ENCODE results near the gene NFIC. TPM values are rescaled to one million over a fixed set of nuclear protein-coding genes. Genes with fewer than 3 reads are reported as not detected.
A peak's percentile ranks its signal among the peaks of the same experiment; 100 is the strongest.

The NFIC gene
- total RNA-seq, 1 experiment from 2014 or later, result 8.0 TPM

DNA sequence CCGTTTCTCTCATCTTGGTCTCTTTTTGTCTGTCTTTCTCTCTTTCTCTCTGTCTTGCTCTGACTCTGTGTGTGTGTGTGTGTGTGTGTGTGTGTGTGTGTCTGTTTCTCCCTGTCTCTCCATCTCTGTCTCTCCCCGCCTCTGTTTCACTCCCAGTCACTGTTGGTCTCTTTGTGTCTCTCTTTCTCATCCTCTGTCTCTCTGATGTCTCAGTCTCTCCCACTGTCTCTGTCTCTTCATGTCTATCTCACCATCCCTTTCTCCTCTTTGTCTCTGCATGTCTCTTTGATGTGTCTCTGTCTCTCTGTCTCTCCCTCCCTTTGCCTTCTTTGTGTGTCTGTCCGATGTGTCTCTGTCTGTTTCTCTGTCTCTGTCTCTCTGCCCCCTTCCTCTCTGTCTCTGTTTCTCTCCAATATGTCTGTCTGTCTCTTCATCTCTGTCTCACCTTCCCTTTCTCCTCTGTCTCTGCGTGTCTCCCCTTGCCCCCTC lies 2.5 kb downstream of the NFIC start:
- no peak for DNase-seq
- H3K4me1 ChIP-seq (ENCODE audit: insufficient read depth, low read length), result no peaks in the 10 kb centered on the region
- H3K27me3 ChIP-seq (ENCODE audit: insufficient read depth, low read length), result peaks cover 74% of the 10 kb centered on the region
- no peak overlapping the region for H2AFZ ChIP-seq (ENCODE audit: low read length)
- H2BK20ac ChIP-seq (ENCODE audit: low read depth, low read length, poor library complexity, severe bottlenecking), result no peak overlapping the region
- Mint-ChIP-seq H3K9me3 (peaks cover 0 to 4% of the 10 kb centered on the region in 2 experiments; a peak in 1 of 5 replicates), H3K27ac (no peak overlapping the region), H3K4me3 (peak overlapping the region in 1 of 2 experiments; percentile 77; a peak in 3 of 5 replicates), H3K27me3 (ENCODE audit: low read depth) (peaks cover 99% of the 10 kb centered on the region), H3K36me3 (ENCODE audit: insufficient read depth in 1 of 3, low read depth in 3 of 3) (no peaks in the 10 kb centered on the region; a peak in 1 of 7 replicates), H3K4me1 (peaks cover 6 to 44% of the 10 kb centered on the region in 2 experiments)
- no peak overlapping the region for H3K4ac ChIP-seq (ENCODE audit: low read depth, low read length)
- peak overlapping the region; percentile 38 for H3K4me2 ChIP-seq (ENCODE audit: insufficient read depth, insufficient read length, low read length)
- H2AK5ac ChIP-seq (ENCODE audit: insufficient read length, low read length), result no peak overlapping the region
- no peak overlapping the region for H2BK15ac ChIP-seq (ENCODE audit: low read depth, low read length)
- H3K9me3 ChIP-seq (ENCODE audit: control insufficient read depth, low read depth, low read length), result no peaks in the 10 kb centered on the region
- no peak overlapping the region for H3T11ph ChIP-seq (ENCODE audit: low read length)
- H4K8ac ChIP-seq (replicated peaks; ENCODE audit: insufficient read length, low read depth, low read length), result no peak overlapping the region
- H2BK120ac ChIP-seq (ENCODE audit: low read depth, low read length, poor library complexity, severe bottlenecking), result no peak overlapping the region
- H3K23me2 ChIP-seq (ENCODE audit: insufficient read length, low read depth, low read length, poor library complexity, severe bottlenecking), result peaks cover 10% of the 10 kb centered on the region
- WGBS (ENCODE audit: extremely low coverage, insufficient read length, low lambda C conversion rate), result no CpG with 5 or more reads among the region's 4 CpGs
- H3K56ac ChIP-seq (ENCODE audit: insufficient read length, low read depth, low read length), result no peak overlapping the region
- H3K79me1 ChIP-seq (ENCODE audit: insufficient read depth, low read depth, low read length, poor library complexity, severe bottlenecking), result no peaks in the 10 kb centered on the region
- no peaks in the 10 kb centered on the region for H3K79me2 ChIP-seq (ENCODE audit: insufficient read depth, low read length)
- TF ChIP-seq, protein P1, sequence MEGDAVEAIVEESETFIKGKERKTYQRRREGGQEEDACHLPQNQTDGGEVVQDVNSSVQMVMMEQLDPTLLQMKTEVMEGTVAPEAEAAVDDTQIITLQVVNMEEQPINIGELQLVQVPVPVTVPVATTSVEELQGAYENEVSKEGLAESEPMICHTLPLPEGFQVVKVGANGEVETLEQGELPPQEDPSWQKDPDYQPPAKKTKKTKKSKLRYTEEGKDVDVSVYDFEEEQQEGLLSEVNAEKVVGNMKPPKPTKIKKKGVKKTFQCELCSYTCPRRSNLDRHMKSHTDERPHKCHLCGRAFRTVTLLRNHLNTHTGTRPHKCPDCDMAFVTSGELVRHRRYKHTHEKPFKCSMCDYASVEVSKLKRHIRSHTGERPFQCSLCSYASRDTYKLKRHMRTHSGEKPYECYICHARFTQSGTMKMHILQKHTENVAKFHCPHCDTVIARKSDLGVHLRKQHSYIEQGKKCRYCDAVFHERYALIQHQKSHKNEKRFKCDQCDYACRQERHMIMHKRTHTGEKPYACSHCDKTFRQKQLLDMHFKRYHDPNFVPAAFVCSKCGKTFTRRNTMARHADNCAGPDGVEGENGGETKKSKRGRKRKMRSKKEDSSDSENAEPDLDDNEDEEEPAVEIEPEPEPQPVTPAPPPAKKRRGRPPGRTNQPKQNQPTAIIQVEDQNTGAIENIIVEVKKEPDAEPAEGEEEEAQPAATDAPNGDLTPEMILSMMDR (conservative IDR thresholded peaks at IDR 0.05), result no peak
- H3K9ac ChIP-seq (ENCODE audit: extremely low read depth, insufficient read length, low read length), result no peak overlapping the region
- no peak overlapping the region for H3K27ac ChIP-seq (ENCODE audit: insufficient read length, low read depth, low read length)
- no peak overlapping the region for H4K5ac ChIP-seq (ENCODE audit: insufficient read length, low read depth, low read length)
- H2BK12ac ChIP-seq (ENCODE audit: insufficient read length, low read depth, low read length), result no peak overlapping the region
- no peak overlapping the region for H2BK5ac ChIP-seq (ENCODE audit: insufficient read length, low read length)
- H3K23ac ChIP-seq (ENCODE audit: insufficient read length, low read depth, low read length), result no peak overlapping the region
- no peaks in the 10 kb centered on the region for H4K20me1 ChIP-seq (ENCODE audit: control insufficient read depth, insufficient read depth, insufficient read length)
- H4K91ac ChIP-seq (ENCODE audit: insufficient read length, low read depth, low read length), result no peak overlapping the region
- H3K14ac ChIP-seq (ENCODE audit: insufficient read depth, low read length), result no peak overlapping the region
- H3K18ac ChIP-seq (ENCODE audit: insufficient read length, low read depth, low read length), result no peak overlapping the region
